Mucosa of rectum (tissue), 2 donors: ENCODE results near the gene SH3GLB2.
"Not testable (repeated sequence)": the region's sequence is repeated elsewhere in the genome, so short reads cannot be mapped to it uniquely, and the experiment has no call there.

ENCODE experiments used
- H3K27ac ChIP-seq, 2 donors: one replicate each; pipeline ENCODE4 v1.7.0; 2013; ENCODE audit warnings: inconsistent platforms in 2 of 2, low read depth in 2 of 2, low read length in 2 of 2
- H3K27me3 ChIP-seq, 2 donors: one replicate each; pipeline ENCODE4 v1.7.0; 2013; ENCODE audit warnings: low read length in 2 of 2; ENCODE audit not compliant: control insufficient read depth in 2 of 2, insufficient read depth in 2 of 2
- H3K36me3 ChIP-seq, 2 donors: one replicate each; pipeline ENCODE4 v1.7.0; 2013; ENCODE audit warnings: low read length in 2 of 2; ENCODE audit not compliant: control insufficient read depth in 2 of 2, insufficient read depth in 2 of 2
- H3K4me1 ChIP-seq, 2 donors: one replicate each; pipeline ENCODE4 v1.7.0; 2013; ENCODE audit warnings: low read length in 2 of 2, mild to moderate bottlenecking in 1 of 2; ENCODE audit not compliant: control insufficient read depth in 2 of 2, insufficient read depth in 2 of 2
- H3K4me3 ChIP-seq, 2 donors: one replicate each; pipeline ENCODE4 v1.7.0; 2013; ENCODE audit warnings: low read length in 2 of 2
- H3K9ac ChIP-seq, 2 donors: one replicate each; pipeline ENCODE4 v1.7.0; 2013; ENCODE audit warnings: low read length in 2 of 2, low read depth in 1 of 2, mild to moderate bottlenecking in 1 of 2
- H3K9me3 ChIP-seq, 2 donors: one replicate each; pipeline ENCODE4 v1.7.0; 2013; ENCODE audit warnings: low read length in 2 of 2; ENCODE audit not compliant: control insufficient read depth in 2 of 2
- donor health status: healthy.
- donor health status: Normal muscosa, but diverticular disease.

SH3GLB2 gene

GRCh38 chr9:128972956-128973355 lies 55.2 kb downstream of the SH3GLB2 start:
- H3K4me1 ChIP-seq: no peaks in the 10 kb centered on the region
- no peak overlapping the region for H3K4me3 ChIP-seq
- peaks cover 34 to 60% of the 10 kb centered on the region in 2 donors for H3K36me3 ChIP-seq
- no peaks in the 10 kb centered on the region for H3K9me3 ChIP-seq
- no peaks in the 10 kb centered on the region for H3K27me3 ChIP-seq
- H3K27ac ChIP-seq: no peak overlapping the region
- H3K9ac ChIP-seq: no peak overlapping the region

GRCh38 chr9:128969491-128969890 lies 58.6 kb downstream of the SH3GLB2 start:
- Histone ChIP-seq H3K36me3 (peaks cover 34 to 49% of the 10 kb centered on the region in 2 donors), H3K27ac (no peak overlapping the region), H3K9ac (no peak overlapping the region), H3K4me1 (no peaks in the 10 kb centered on the region), H3K4me3 (no peak overlapping the region), H3K9me3 (no peaks in the 10 kb centered on the region), H3K27me3 (no peaks in the 10 kb centered on the region)

DNA sequence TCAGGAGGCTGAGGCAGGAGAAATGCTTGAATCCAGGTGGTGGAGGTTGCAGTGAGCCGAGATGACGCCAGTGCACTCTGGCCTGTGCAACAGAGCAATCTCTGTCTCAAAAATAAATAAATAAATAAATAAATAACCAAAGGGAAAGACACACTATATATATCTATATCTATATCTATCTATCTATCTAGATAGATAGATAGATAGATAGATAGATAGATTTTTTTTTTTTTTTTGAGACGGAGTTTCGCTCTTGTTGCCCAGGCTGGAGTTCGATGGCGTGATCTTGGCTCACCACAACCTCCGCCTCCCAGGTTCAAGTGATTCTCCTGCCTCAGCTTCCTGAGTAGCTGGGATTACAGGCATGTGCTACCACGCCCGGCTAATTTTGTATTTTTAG lies 66.7 kb downstream of the SH3GLB2 start:
- H3K4me3 ChIP-seq, H3K4me1 ChIP-seq, H3K9ac ChIP-seq, H3K27ac ChIP-seq, H3K27me3 ChIP-seq, H3K9me3 ChIP-seq: not testable (repeated sequence)
- H3K36me3 ChIP-seq: peaks cover 23 to 33% of the 10 kb centered on the region in 2 donors
